SK-N-MC (cell line): Measurements from ENCODE around the gene DPYSL4.

Source experiments
- DNase-seq: peaks from one replicate; pipeline ENCODE4 v3.0.0-alpha.2; 2011; ENCODE audit warnings: low read depth, low spot score
- H3K27ac ChIP-seq: fragments of 200-600 bp; sonication (generic); 2 replicates; pipeline ENCODE4 v1.5.1; 2016; ENCODE audit warnings: mixed run types
- H3K36me3 ChIP-seq: fragments of 200-600 bp; sonication (generic); 2 replicates; pipeline ENCODE4 v1.6.1; 2017; ENCODE audit warnings: antibody characterized with exemption, low read length, mixed read lengths; ENCODE audit not compliant: insufficient read depth
- H3K4me3 ChIP-seq: fragments of 200-600 bp; sonication (generic); 2 replicates; pipeline ENCODE4 v1.5.1; 2016
- H3K9ac ChIP-seq: fragments of 200-600 bp; sonication (generic); 2 replicates; pipeline ENCODE4 v1.8.0; 2017; ENCODE audit warnings: mixed run types, mixed read lengths; ENCODE audit not compliant: insufficient read length
- H3K9me3 ChIP-seq: fragments of 200-600 bp; sonication (generic); 2 replicates; pipeline ENCODE4 v1.6.1; 2017; ENCODE audit warnings: low read depth, mild to moderate bottlenecking, antibody characterized with exemption, low read length, moderate library complexity, mixed read lengths
- EZH2 ChIP-seq: fragments of 200-600 bp; sonication (generic); IDR thresholded peaks from one replicate; pipeline ENCODE4 v1.6.1; 2017; ENCODE audit warnings: antibody characterized with exemption
- FOXP2 ChIP-seq: optimal IDR thresholded peaks from 2 replicates; pipeline ENCODE3; 2011; ENCODE audit warnings: mild to moderate bottlenecking, moderate library complexity; ENCODE audit not compliant: insufficient read depth; ENCODE audit errors: extremely low read length, control extremely low read depth
- POLR2AphosphoS5 ChIP-seq: IDR thresholded peaks from 2 replicates; pipeline ENCODE4 v1.6.1; 2012; ENCODE audit warnings: mild to moderate bottlenecking, low read depth, low read length, borderline replicate concordance

Gene DPYSL4

DNA sequence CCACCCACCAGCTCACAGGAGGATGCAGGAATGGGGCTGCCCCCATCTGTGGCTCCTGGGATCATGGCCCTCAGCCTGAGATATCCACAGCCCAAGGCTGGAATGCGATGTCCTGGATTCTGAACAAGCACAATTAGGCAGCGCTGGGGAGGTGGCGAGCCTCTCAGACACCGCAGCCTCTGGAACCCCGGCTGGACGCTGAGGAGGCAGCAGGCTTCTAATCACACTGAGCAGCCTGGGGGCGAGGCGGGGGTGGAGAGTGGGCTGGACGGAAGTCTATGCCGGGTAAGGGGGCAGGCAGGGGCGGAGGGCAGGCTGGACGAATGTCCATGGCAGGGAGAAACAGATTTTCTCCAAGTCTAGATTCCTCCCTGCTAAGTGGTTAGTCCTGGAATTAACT, 56.4 kb downstream of the DPYSL4 start:
- Histone ChIP-seq H3K27ac (no peak overlapping the region), H3K36me3 (no peaks in the 10 kb centered on the region), H3K9me3 (no peaks in the 10 kb centered on the region), H3K4me3 (no peak overlapping the region), H3K9ac (no peak overlapping the region)
- DNase-seq, result no peak
- TF ChIP-seq FOXP2, result no peak
- no peak for TF ChIP-seq POLR2AphosphoS5
- TF ChIP-seq EZH2, result no peak

GRCh38 chr10:132243626-132244025, 56.9 kb downstream of the DPYSL4 start:
- Histone ChIP-seq H3K4me3 (no peak overlapping the region), H3K9ac (no peak overlapping the region), H3K9me3 (no peaks in the 10 kb centered on the region), H3K36me3 (no peaks in the 10 kb centered on the region), H3K27ac (no peak overlapping the region)
- DNase-seq, result no peak
- TF ChIP-seq POLR2AphosphoS5 (no peak), EZH2 (no peak), FOXP2 (no peak)

DNA sequence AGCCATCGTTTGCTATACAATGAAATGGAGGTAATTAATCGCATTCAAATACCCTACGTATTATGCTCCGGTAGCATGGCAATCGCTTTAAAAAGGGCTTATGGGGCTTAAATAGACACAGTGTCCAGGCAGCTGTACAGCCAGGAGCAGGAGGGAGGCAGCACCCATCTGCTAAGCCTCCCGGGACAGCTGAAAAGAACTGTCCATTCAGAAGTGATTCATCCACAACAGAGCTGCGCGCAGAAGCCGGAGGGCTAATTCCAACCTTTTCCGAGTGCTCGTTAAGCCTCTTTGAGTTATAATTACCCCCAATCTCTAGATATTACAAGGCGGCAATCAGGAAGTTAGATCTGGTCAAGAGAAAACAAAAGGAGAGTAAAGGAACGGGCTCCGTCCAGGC, 58.3 kb downstream of the DPYSL4 start:
- TF ChIP-seq POLR2AphosphoS5 (no peak), EZH2 (no peak), FOXP2 (no peak)
- H3K4me3 ChIP-seq, result no peak overlapping the region
- H3K36me3 ChIP-seq, result no peaks in the 10 kb centered on the region
- DNase-seq, result no peak
- H3K9me3 ChIP-seq, result no peaks in the 10 kb centered on the region
- no peak overlapping the region for H3K27ac ChIP-seq
- H3K9ac ChIP-seq, result no peak overlapping the region

DNA sequence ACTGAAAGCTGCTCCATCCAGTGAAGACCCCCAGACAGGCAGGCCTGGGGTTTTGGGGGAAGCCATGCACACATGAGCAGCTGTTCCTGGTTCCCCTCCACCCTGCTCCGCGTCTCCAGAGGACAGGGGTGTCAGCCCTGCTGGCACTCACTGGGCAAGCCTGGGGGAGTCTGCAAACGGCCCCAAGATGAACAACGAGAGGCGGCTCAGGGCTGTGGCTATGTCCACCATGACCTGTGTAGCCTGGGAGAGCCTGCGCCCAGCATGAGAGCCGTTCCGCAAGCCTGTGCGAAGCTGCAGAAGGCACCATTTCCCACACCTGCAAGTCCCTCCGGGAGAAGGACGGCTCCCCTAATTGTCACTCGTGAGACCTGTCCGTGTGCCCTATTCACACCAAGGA, 59.5 kb downstream of the DPYSL4 start:
- H3K36me3 ChIP-seq, result no peaks in the 10 kb centered on the region
- no peak for DNase-seq
- H3K9me3 ChIP-seq, result no peaks in the 10 kb centered on the region
- no peak overlapping the region for H3K4me3 ChIP-seq
- no peak overlapping the region for H3K27ac ChIP-seq
- no peak overlapping the region for H3K9ac ChIP-seq
- TF ChIP-seq POLR2AphosphoS5, result no peak

- no peak overlapping the region for H3K27ac ChIP-seq
- TF ChIP-seq FOXP2 (no peak), POLR2AphosphoS5 (no peak), EZH2 (no peak)
- DNase-seq, result no peak
- no peak overlapping the region for H3K4me3 ChIP-seq
- no peaks in the 10 kb centered on the region for H3K9me3 ChIP-seq
- no peaks in the 10 kb centered on the region for H3K36me3 ChIP-seq
- H3K9ac ChIP-seq, result no peak overlapping the region
These were observed 61.2 kb downstream of the DPYSL4 start for GRCh38 chr10:132247943-132248342.

DNA sequence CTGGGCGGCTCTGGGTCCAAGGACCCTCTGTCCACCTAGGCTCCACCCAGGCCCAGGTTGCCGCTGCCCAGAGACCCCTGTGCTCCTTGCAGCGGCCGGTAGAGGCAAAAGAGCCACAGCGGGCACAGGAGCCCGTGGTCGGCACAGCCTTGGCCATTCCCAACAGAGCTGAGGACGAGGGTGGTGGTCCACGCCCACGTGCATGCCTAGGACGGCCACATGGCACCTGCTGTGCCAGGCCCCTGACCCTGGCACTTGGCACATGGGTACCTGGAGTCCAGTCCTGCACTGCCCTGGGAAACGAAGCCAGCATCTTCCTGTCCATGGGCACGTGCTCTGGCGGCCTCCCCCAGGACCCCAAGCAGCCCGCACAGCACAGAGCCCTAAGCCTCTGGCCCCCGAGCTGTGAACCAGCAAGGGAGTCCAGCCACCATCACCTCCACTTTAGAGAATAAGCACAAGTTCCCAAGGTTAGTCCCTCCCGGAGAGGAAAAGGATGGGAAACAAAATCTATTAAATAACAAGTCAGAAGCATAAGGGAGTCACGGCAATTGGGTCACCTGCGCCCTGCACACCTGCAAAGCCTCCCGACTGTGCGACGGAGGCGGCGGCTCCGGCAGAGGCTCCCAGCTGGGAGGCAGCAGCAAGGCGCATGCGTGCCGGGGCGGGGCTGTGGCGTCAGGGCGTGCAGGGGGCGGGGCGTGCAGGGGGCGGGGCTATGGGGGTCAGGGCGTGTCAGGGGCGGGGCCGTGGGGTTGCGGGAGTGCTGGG, 61.9 kb downstream of the DPYSL4 start:
- TF ChIP-seq FOXP2 (no peak), POLR2AphosphoS5 (peak; percentile 29; the same call in 1 of the 2 replicates)
- H3K27ac ChIP-seq, result no peak overlapping the region
- DNase-seq, result no peak
- H3K9ac ChIP-seq, result no peak overlapping the region
- no peaks in the 10 kb centered on the region for H3K9me3 ChIP-seq
- H3K4me3 ChIP-seq, result peak overlapping the region; percentile 76
- H3K36me3 ChIP-seq, result no peaks in the 10 kb centered on the region

DNA sequence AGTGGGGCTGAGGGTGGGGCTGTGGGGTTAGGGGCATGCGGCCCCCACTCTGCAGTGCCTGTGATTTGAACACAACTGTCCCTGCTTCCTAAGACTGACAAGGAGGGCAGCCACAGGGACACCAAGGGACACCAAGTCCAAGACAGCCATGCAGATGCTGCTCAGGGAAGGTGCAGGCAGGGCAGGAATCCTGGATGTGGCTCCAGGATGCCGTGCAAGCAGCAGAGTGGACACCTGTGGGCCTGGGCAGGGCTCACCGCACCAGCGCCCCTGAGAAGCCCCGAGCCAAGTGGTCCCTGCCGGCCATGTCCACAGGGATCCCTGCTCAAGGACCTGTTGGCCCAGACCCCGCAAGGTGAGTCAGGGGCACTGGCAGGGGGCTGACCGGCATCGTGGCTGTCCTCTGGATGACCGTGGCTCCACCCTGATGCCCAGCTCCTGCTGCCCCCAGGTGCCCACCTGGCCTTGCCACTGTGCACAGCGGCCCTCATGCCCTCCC, 62.5 kb downstream of the DPYSL4 start:
- Histone ChIP-seq H3K4me3 (no peak overlapping the region), H3K27ac (no peak overlapping the region), H3K9ac (no peak overlapping the region), H3K36me3 (no peaks in the 10 kb centered on the region), H3K9me3 (no peaks in the 10 kb centered on the region)
- TF ChIP-seq EZH2 (no peak), FOXP2 (no peak), POLR2AphosphoS5 (no peak)
- DNase-seq, result no peak

DNA sequence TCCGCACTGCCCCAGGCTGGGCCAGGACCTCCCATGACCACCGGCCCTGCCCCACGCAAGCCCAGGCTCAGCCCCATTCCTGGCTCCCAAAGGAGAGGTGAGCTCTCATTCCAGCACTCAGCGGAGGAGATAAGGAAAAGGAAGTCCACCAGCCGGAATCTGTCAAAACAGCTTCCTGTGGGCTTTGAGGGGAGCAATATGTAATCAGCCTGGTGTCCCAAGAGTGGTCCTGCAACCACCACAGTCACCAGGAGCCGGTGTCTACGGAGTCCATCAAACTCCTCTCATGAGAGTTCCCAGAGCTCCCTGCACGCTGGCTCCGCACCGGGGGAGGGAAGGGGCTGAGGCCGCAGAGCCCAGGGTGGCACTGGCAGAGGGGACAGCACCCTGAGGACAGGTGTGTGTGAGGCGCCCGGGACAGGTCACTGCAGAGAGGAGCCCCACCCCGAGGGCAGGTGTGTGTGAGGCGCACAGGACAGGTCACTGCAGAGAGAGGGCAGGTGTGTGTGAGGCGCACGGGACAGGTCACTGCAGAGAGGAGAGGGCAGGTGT, 63.2 kb downstream of the DPYSL4 start:
- TF ChIP-seq POLR2AphosphoS5 (no peak), EZH2 (no peak), FOXP2 (no peak)
- no peaks in the 10 kb centered on the region for H3K36me3 ChIP-seq
- no peak overlapping the region for H3K27ac ChIP-seq
- no peak overlapping the region for H3K4me3 ChIP-seq
- DNase-seq, result no peak
- no peaks in the 10 kb centered on the region for H3K9me3 ChIP-seq
- H3K9ac ChIP-seq, result no peak overlapping the region
